IMR-90 (cell line): ENCODE data around the gene WDR70. TPM values are rescaled to one million over a fixed set of nuclear protein-coding genes. Genes with fewer than 3 reads are reported as not detected.
A peak's percentile ranks its signal among the peaks of the same experiment; 100 is the strongest.

Source experiments
- ATAC-seq: fragments of 200-7000 bp; cut with Tn5 transposase; 2 replicates; pipeline ENCODE4 v1.9.1; 2020; ENCODE audit warnings: low read depth, mild to moderate bottlenecking, moderate library complexity
- BruUV-seq: library from RNA; stranded (reverse); fragments of 400-500 nt; replicated peaks from 2 replicates; lab custom pipeline; 2021; lab: Mats Ljungman, UMichigan
- CTCF ChIA-PET: fragments of 300-600 bp; formaldehyde crosslinking; extraction: SDS; loops from one replicate; lab custom pipeline; 2021; ENCODE audit warnings: antibody characterized with exemption; lab: Yijun Ruan, JAX
- POLR2A ChIA-PET: fragments of 300-600 bp; sonication (Branson Sonifier 250); formaldehyde crosslinking; loops from one replicate; lab custom pipeline; 2022; ENCODE audit warnings: antibody characterized with exemption; ENCODE audit not compliant: unreplicated experiment; lab: Charles Lee
- DNase-seq: peaks from one replicate; pipeline ENCODE4 v3.0.0; 2013
- H2AFZ ChIP-seq: replicated peaks from 2 replicates; pipeline ENCODE3; 2013; ENCODE audit warnings: low read length, mild to moderate bottlenecking; ENCODE audit not compliant: poor library complexity
- H2AK5ac ChIP-seq: 2 replicates; pipeline ENCODE4 v1.6.1; 2013; ENCODE audit warnings: low read depth, low read length, inconsistent platforms
- H2AK9ac ChIP-seq: replicated peaks from 2 replicates; pipeline ENCODE3; 2013; ENCODE audit warnings: mild to moderate bottlenecking, low read depth, low read length, moderate library complexity; ENCODE audit not compliant: poor library complexity
- H2BK120ac ChIP-seq: 2 replicates; pipeline ENCODE4 v1.6.1; 2013; ENCODE audit warnings: low read depth, low read length, inconsistent platforms
- H2BK15ac ChIP-seq: 3 replicates; pipeline ENCODE4 v1.6.1; 2013; ENCODE audit warnings: low read depth, low read length, inconsistent platforms
- H2BK20ac ChIP-seq: 2 replicates; pipeline ENCODE4 v1.6.1; 2013; ENCODE audit warnings: low read depth, mild to moderate bottlenecking, inconsistent platforms, low read length, moderate library complexity
- H2BK5ac ChIP-seq: 2 replicates; pipeline ENCODE4 v1.6.1; 2013; ENCODE audit warnings: mild to moderate bottlenecking, low read depth, low read length, inconsistent platforms; ENCODE audit not compliant: poor library complexity, severe bottlenecking
- H3K14ac ChIP-seq: replicated peaks from 2 replicates; pipeline ENCODE4 v1.6.1; 2013; ENCODE audit warnings: low read depth, low read length, inconsistent platforms
- H3K18ac ChIP-seq: 2 replicates; pipeline ENCODE4 v1.6.1; 2013; ENCODE audit warnings: low read depth, low read length, control low read depth
- H3K23ac ChIP-seq: 2 replicates; pipeline ENCODE4 v1.6.1; 2013; ENCODE audit warnings: low read depth, low read length, inconsistent platforms
- H3K27ac ChIP-seq: 2 replicates; pipeline ENCODE4 v1.5.1; 2013; ENCODE audit warnings: mild to moderate bottlenecking, control low read depth, low read length; ENCODE audit not compliant: insufficient read depth
- H3K27me3 ChIP-seq: 2 replicates; pipeline ENCODE4 v1.6.1; 2013; ENCODE audit warnings: low read length; ENCODE audit not compliant: control insufficient read depth, insufficient read depth
- H3K36me3 ChIP-seq: 2 replicates; pipeline ENCODE4 v1.6.1; 2013; ENCODE audit warnings: low read length, mixed read lengths; ENCODE audit not compliant: control insufficient read depth, insufficient read depth
- H3K4ac ChIP-seq: 2 replicates; pipeline ENCODE4 v1.6.1; 2013; ENCODE audit warnings: low read depth, low read length, inconsistent platforms
- H3K4me1 ChIP-seq: 2 replicates; pipeline ENCODE4 v1.6.1; 2013; ENCODE audit warnings: low read length, mixed read lengths; ENCODE audit not compliant: control insufficient read depth, insufficient read depth
- H3K4me2 ChIP-seq: 2 replicates; pipeline ENCODE4 v1.6.1; 2013; ENCODE audit warnings: low read depth, mild to moderate bottlenecking, control low read depth, low read length, moderate library complexity
- H3K4me3 ChIP-seq: 2 replicates; pipeline ENCODE4 v1.5.1; 2013; ENCODE audit warnings: low read depth, mild to moderate bottlenecking, control low read depth, low read length, moderate library complexity; ENCODE audit not compliant: insufficient read depth
- H3K56ac ChIP-seq: 2 replicates; pipeline ENCODE4 v1.6.1; 2013; ENCODE audit warnings: low read length, inconsistent platforms; ENCODE audit not compliant: insufficient read depth; ENCODE audit errors: extremely low read depth
- H3K79me1 ChIP-seq, 2 experiments: 2 replicates each; pipeline ENCODE4 v1.6.1; 2013; ENCODE audit warnings: low read length in 2 of 2, inconsistent platforms in 1 of 2, low read depth in 1 of 2
- H3K9ac ChIP-seq: 2 replicates; pipeline ENCODE4 v1.6.1; 2013; ENCODE audit warnings: low read depth, low read length, control low read depth
- H3K9me1 ChIP-seq: 2 replicates; pipeline ENCODE4 v1.6.1; 2013; ENCODE audit warnings: low read length, inconsistent platforms; ENCODE audit not compliant: insufficient read depth
- H3K9me3 ChIP-seq: 2 replicates; pipeline ENCODE4 v1.6.1; 2013; ENCODE audit warnings: low read length; ENCODE audit not compliant: control insufficient read depth, insufficient read depth
- H4K20me1 ChIP-seq: 2 replicates; pipeline ENCODE4 v1.6.1; 2013; ENCODE audit warnings: low read length, inconsistent platforms; ENCODE audit not compliant: insufficient read depth
- H4K5ac ChIP-seq: 2 replicates; pipeline ENCODE4 v1.6.1; 2013; ENCODE audit warnings: mild to moderate bottlenecking, low read depth, low read length, control low read depth
- H4K8ac ChIP-seq, 2 experiments: 2 replicates each; pipeline ENCODE4 v1.6.1; 2013; ENCODE audit warnings: low read depth in 2 of 2, low read length in 2 of 2, control low read depth in 1 of 2, inconsistent platforms in 1 of 2
- H4K91ac ChIP-seq: 2 replicates; pipeline ENCODE4 v1.6.1; 2013; ENCODE audit warnings: low read depth, low read length, inconsistent platforms; ENCODE audit not compliant: insufficient read depth
- CEBPB ChIP-seq: IDR thresholded peaks from 2 replicates; pipeline ENCODE4 v1.6.1; 2012; ENCODE audit warnings: low read depth, low read length, improper control_type of control experiment
- CTCF ChIP-seq: conservative IDR thresholded peaks from 2 replicates; pipeline ENCODE4 v1.5.1; 2012; ENCODE audit warnings: mild to moderate bottlenecking, low read depth, low read length, improper control_type of control experiment
- FOS ChIP-seq: fragments of 150-350 bp; IDR thresholded peaks from 2 replicates; pipeline ENCODE4 v1.6.1; 2016; ENCODE audit warnings: low read depth, low read length
- NFE2L2 ChIP-seq: fragments of 150-350 bp; IDR thresholded peaks from 2 replicates; pipeline ENCODE4 v1.6.1; 2016; ENCODE audit warnings: low read depth, mild to moderate bottlenecking, low read length
- POLR2A ChIP-seq: IDR thresholded peaks from 2 replicates; pipeline ENCODE4 v1.6.1; 2012; ENCODE audit warnings: mild to moderate bottlenecking, low read depth, low read length
- RAD21 ChIP-seq: IDR thresholded peaks from 2 replicates; pipeline ENCODE4 v1.6.1; 2012; ENCODE audit warnings: low read length, improper control_type of control experiment
- RFX5 ChIP-seq: IDR thresholded peaks from 2 replicates; pipeline ENCODE4 v1.8.0; 2012; ENCODE audit warnings: low read depth, mild to moderate bottlenecking, low read length, moderate library complexity
- USF2 ChIP-seq: fragments of 150-350 bp; IDR thresholded peaks from 2 replicates; pipeline ENCODE4 v1.6.1; 2017; ENCODE audit warnings: mild to moderate bottlenecking, antibody characterized with exemption, low read length, low read depth
- WGBS, 2 experiments: methylation state at CpG; one replicate each; pipeline versions ENCODE4 v1.1.5 to v1.1.7; 2013; ENCODE audit warnings: missing lambda C conversion rate in 2 of 2; ENCODE audit not compliant: insufficient read length in 1 of 2; ENCODE audit errors: extremely low coverage in 2 of 2; 5-methylcytosine and 5-hydroxymethylcytosine counted together
- dilution Hi-C: fragments of 300-500 bp; cut with HindIII; formaldehyde crosslinking; loops from one replicate; pipeline ENCODE4 v1.14.3; 2018; ENCODE audit warnings: low sequenced_read_pairs; ENCODE audit not compliant: unreplicated experiment
- in situ Hi-C: fragments of 300-500 bp; cut with MboI; formaldehyde crosslinking; loops from 3 replicates; pipeline ENCODE4 v1.14.3; 2019; ENCODE audit warnings: low sequenced_read_pairs, inconsistent platforms, mixed read lengths
- intact Hi-C: fragments of 100-400 bp; cut with micrococcal nuclease; formaldehyde crosslinking; loops from 2 replicates; pipeline ENCODE4 v1.10.0; 2022
- polyA plus RNA-seq, 3 experiments: library from polyadenylated mRNA; depleted of rRNA; stranded (reverse); fragments of >200 nt; gene quantifications; 2 replicates each; pipeline ENCODE4 v1.2.3, GENCODE V29; 2012; ENCODE audit warnings: low replicate concordance in 1 of 3
- total RNA-seq: library from RNA; depleted of rRNA; stranded (reverse); fragments of >200 nt; gene quantifications from 2 replicates; pipeline ENCODE4 v1.2.3, GENCODE V29; 2012

Gene WDR70
- total and polyA plus RNA-seq, 2 of the 4 experiments (the other 2 are of a cell fraction) = 16.7 to 29.9 TPM

- Histone ChIP-seq H2BK15ac (peak overlapping the region; percentile 34; the same call in 1 of the 3 replicates), H3K14ac (no peak overlapping the region; the same call in 1 of the 2 replicates), H3K36me3 (no peaks in the 10 kb centered on the region), H2BK5ac (no peak overlapping the region), H3K4me2 (peak overlapping the region; percentile 33; the same call in 1 of the 2 replicates), H2AFZ (no peak overlapping the region), H3K9ac (no peak overlapping the region), H3K23ac (no peak overlapping the region), H2BK120ac (no peak overlapping the region), H3K4me1 (peaks cover 16% of the 10 kb centered on the region), H3K4me3 (no peak overlapping the region), H4K8ac (no peak overlapping the region), H2BK20ac (no peak overlapping the region), H3K4ac (no peak overlapping the region), H4K5ac (no peak overlapping the region), H2AK9ac (no peak overlapping the region), H3K9me1 (peaks cover 3% of the 10 kb centered on the region; the same call in 1 of the 2 replicates), H3K79me1 (no peaks in the 10 kb centered on the region), H3K18ac (no peak overlapping the region), H3K56ac (no peak overlapping the region), H3K9me3 (no peaks in the 10 kb centered on the region), H4K20me1 (no peaks in the 10 kb centered on the region), H2AK5ac (no peak overlapping the region; the same call in 1 of the 2 replicates), H3K27me3 (no peaks in the 10 kb centered on the region), H3K27ac (no peak overlapping the region), H4K91ac (no peak overlapping the region)
- dilution Hi-C loops = no loop called here
- WGBS, 2 experiments = no CpG with 5 or more reads among the region's 4 CpGs
- ChIA-PET POLR2A (no interaction called here), CTCF (no interaction called here)
- intact Hi-C loops = no loop called here
- no TSS peak for BruUV-seq
- TF ChIP-seq POLR2A (no peak), CEBPB (no peak), RFX5 (no peak), RAD21 (no peak), USF2 (no peak), NFE2L2 (no peak), CTCF (no peak), FOS (no peak)
- 0 out of 2 replicates have a peak, but pooled peaks have one; percentile 18 for ATAC-seq
- in situ Hi-C loops = no loop called here
- peak; percentile 44 for DNase-seq
Measured at GRCh38 chr5:37735649-37736347, 356.7 kb downstream of the WDR70 start.
